GM18519 (cell line): ENCODE measurements around the gene CLNK.

Source experiments
- ATAC-seq: cut with Tn5 transposase; IDR thresholded peaks from one replicate; pipeline ENCODE4 v1.9.1; 2021; ENCODE audit warnings: mild to moderate bottlenecking, moderate library complexity; ENCODE audit not compliant: unreplicated experiment, low FRiP score

Gene CLNK

DNA sequence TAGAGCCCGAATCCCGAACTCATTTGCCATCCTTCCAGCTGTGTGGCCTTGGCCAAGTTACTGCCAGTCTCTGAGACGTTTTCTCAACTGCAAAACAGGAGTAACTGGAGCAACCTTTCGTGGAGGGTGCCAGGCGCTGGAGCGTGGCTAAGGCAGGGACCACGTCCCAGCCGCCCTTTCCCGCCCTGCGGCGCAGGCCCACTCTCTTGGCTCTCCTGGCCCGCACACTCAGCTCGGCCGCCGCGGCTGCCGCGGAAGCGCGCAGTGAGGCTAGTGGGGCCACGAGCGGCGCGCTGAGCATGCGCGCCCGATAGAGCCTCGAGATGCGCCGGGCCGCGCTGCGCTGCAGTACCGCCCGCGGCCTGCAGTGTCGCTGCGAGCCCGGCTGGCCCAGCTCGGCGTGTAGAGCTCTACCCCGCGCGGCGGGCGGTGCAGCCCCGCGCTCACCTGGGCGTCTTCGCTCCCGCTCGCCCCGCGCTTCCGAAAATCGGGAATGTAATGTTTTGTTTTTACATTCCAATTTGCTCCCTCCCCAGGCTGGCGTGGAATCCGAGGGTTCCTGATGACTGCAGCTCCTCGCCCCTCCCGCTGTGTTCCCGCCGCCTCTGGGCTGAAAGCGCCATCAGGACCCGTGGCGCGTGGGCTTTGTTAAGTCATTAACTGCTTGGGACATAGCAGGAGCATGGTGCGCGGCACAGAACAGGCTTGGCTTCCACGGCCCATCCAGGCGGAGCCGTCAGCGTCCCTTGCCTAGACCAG is 223.3 kb downstream of the CLNK start:
- peak; percentile 70 for ATAC-seq

DNA sequence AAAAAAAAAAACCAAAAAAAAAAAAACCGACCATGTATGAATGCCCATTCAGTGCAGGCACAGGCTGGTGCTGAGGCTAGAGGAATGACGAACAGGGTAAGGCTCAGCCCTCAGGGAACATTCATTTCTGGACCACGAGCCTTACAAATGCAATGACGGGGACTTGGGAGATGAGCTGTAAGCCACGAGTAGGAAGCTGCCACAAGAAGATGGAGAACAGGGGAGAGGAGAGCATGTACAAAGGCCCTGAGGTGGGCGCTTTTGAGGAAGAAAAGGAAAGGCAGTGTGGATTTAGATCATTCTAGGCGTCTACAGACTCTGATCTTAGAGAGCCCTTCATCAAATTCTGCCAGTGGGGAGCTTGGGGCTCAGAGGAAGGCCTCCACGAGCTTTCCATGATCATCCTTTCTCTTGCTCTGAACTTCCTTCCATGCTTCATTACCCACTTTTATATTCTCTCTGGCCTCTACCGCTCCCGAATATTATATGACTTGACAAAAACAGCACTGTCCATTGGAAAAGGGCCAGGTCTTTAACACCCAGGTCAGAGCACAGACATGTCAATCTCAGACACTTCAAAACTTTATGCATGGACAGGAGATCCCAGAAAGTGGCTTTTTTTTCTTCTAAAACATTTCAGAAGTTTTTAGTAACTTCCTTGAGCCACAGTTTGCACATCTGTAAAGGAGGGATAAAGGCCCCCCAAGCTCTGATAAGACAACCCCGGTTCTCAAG is 224.1 kb downstream of the CLNK start:
- ATAC-seq, result no peak

DNA sequence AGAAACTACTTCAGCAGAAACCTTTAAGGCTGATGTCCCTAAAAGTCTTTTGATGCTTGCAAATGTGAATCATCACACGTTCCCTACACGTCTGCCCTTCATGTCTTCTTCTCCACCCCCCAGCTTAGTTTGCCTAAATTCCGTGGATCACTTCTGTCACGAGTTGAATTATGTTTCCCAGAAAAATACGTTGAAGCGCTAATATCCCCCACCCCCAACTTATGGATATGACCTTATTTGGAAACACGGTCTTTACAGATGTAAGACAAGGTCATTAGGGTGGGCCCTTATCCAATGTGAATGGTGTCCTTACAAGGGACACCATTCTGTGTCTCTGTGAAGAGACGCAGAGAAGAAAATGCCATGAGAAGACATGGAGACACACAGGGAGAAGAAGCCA is 225.3 kb downstream of the CLNK start:
- ATAC-seq, result no peak

DNA sequence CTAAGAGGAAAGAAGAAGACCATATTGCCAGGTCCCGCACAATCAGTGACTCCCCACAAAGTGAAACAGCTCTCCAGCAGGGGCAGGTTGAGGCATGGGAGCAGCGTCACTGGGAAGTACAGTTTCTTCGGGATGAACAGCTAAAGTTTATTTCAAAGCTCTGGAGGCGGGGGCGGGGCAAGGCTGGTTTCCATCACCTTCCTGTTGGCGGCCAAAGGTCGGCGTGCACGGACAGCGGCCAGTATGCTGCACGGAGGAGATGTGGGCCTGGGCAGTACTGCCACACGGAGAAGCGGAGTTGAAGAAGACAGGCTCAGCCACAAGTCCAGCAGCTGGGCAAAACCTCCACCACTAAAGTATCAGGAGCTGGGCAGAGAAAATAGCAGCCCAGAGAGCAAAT is 226.4 kb downstream of the CLNK start:
- ATAC-seq, result no peak

DNA sequence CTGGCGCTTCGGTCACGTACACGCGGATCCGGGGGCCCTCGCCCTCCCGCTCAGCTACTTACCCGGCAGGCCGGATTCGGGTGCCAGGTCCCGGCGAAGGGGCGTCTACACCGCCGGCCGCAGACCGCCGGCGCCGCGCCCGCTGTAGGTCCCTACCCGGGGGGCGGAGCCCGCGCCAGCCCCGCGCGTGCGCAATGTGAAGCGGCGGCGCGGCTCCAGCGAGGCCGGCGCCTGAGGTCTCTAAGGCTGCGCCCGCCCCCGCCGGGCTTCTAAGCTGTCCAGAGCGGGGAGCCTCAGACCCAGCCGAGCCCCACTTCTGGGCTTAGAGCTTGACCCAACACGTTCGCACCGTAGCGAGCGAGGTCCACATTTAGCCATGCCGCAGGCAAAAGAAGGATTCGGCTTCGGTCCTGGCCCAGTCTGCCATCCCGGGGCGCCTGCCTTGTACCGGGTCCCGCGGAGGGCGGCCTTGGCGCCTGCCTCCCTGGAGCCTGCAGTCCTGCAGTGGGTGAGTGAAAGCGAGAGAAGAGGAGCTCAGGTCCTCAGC is 227.2 kb downstream of the CLNK start, which contains the start of gene ZNF518B:
Gene ZNF518B (minus strand): TSS at position 172 of the 547 bp plus-strand sequence. CDS start 11,098 bp downstream, outside the sequence.
- ATAC-seq, result peak; percentile 58

DNA sequence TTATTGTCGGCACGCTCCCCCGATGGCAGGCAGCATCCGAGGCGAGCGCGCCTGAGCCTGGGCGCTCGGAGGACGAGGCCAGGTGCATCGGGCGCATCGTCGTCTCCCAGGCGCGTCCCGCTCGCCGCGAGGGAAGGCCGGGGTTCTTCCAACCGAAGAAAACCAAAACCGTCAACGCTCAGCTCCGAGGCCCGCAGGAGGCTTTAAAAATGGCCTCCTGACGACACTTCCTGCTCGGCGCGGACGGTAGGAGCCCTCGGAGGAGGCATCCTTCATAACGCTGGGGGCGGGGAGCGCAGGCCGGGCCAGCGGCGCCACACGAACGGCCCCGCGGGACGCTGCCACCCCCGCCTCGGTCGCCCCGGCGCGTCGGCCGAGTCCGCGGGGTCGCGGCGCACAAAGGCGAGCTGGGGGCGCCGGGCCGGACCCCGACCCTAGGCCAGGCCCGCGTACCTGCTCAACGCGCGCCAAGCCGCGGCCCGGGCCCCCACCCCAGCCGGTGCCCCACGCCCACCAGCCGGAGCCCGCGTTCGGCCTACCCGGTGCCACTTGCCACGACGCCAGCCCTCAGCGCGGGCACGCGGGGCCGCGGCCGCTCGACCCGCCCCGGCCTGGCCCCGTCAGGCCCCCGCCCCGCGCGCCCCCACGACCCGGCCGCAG is 227.8 kb downstream of the CLNK start:
- peak; percentile 33 for ATAC-seq

DNA sequence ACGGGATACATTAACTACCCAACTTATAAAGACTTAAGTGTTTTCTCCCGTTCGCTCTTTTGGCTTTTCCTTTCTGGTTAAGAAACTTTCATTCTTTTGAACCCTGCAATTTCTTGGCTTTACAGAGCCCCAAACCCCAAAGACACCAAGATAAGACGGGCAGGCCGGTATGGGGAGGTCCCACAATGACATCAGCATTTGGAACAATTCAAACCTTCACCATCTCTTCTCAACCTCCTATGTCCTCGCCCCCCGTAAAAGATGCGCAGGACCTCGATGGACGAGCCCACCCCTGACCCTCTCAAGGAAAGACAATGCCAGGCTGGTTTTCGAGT is 228.3 kb downstream of the CLNK start:
- ATAC-seq, result no peak

DNA sequence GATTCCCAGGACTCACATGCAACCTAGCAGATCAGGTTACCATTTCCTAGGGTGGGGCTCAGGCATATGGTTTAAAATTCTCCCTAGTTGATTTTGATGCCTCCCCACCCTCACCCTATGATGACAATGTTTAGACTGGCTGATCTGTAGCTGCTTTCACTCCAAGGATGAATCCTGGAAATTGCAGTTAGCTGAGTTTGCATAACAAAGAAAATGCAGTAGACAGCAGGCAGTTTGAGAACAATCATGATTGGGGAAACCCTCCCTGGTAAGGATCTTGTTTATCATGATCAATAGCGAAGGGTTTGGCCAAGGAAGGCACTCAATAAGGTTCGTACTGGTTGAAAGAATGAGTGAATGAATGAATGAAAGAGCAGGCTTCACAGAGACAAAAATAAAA is 229.4 kb downstream of the CLNK start:
- no peak for ATAC-seq

DNA sequence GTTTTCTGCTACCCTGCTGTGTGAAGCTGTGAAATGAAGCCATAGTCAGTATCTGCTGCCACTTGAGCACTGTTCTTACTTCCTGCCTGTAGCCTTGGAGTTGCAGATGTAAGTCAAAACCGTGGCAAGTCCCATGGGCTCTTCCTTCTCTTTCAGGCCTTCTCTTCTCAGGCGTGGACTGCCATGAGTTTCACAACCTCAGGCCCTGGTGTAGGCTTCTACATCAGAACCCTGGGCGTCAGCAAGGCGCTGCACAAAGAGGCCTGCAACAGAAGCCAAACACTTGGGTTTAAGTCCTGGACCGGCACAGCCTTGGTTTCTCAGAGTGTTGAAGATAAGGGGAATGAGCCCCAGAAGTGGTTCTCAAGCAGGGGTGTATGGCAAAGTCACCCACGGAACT is 229.8 kb downstream of the CLNK start:
- ATAC-seq, result no peak

DNA sequence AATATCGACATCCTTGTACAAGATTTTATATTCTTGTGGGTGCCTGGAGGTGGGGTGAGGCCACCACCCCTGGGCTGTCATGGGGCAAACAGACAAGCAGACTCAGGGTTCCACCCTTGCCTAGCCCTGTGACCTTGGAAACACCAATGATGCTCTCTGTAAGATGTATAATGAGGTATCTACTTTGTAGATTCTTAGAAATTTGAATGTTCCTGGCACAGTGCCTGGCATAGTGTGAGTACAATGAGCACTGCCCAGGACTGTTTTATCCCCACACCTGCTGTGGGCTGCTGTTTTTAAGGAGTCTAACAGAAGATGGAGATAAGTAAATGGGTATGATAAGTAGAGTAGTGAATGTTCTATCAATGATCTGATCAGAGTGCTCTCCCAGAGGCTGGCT is 230.4 kb downstream of the CLNK start:
- ATAC-seq, result no peak

DNA sequence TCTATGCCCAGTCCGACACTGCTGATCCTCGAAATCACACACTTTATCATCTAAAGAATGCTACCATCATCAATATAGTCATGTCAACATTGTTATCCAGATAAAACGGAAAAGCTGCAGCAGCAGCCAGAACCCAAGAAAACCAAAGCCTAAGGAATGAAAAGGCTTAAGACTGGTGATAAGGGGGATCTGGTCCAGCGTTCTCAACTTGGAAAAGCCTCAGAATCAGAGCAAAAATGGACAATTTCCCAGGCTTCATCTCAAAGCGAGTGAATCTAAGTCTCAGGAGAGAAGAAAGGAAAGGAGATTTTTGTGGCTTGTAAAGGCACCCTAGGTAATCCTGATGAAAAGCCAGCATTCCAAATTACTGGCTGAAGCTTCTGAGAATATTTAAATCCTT is 235.6 kb downstream of the CLNK start:
- no peak for ATAC-seq

DNA sequence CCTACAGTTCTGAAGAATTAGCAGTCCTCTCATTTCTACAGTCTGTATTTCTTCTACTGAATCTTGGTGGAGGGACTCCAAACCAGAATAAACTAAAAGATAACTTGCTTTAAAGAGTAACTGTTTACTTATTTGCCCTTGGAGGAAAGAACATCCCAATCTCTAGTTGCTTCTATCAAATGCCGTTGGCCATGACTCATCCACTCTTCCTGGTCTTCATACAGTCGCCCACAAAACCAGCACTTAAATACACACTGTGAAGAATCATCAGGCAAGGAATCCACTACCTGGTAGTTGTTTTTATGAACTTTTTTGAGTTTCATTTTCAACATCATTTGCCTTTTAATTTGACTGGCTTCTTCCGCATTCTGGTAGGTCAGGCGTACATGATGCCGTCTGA is 241.6 kb downstream of the CLNK start:
- ATAC-seq, result no peak

DNA sequence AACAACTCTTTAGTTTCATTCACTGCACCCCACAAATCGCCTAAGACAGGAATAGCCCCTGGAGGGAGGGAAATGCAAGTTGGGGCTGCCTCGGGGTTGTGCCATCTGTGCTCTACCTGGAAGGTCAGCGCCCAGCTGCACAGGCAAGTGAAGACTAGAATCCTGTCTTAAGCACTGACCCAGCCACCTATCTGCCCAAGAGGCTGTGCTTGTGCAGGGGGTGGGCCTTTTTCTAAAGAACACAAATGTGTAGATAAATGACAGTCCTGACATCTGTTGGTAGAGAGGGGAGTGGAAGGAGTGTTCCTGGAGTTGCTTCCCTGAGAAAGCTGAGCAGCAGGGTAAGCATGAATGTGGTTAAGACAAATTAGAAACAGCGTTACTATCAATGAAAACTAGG is 243.1 kb downstream of the CLNK start:
- no peak for ATAC-seq

DNA sequence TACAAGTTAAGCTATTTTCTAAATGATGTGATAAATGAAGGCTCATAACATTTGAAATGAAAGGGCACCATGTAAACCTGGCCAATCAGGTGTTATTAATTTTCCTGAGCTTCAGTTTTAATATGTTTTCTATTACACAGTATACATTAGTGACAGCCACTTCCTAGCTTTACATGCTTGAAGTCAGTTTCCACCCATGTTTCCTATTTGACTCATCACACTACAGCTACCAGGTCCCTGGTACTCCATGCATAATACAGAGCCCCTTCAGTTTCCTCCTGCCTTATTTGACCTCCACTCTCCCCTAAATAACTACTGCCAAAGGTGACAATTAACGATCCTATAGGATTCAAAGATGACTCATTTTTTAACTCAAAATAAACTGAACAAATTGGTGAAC is 245.6 kb downstream of the CLNK start:
- peak; percentile 59 for ATAC-seq

DNA sequence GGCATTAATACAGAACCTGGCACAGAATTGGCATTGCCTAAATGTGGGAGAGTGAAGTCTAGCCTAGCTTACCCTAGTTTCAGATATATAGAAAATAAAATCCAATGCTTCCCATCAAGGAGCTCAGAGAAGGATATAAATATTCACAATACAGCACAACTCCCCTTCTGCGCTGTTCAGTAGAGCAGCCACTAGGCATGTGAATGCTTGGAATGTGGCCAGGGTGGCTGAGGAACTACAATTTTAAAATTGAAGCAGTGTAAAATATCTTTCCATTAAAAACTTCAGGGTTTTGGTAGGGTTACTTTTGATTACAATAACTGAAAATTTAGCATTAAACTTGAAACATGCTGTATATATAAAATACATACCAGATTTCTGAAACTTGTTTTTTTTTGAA is 246.8 kb downstream of the CLNK start:
- no peak for ATAC-seq
